GM12878 (cell line): ENCODE results near the gene LSAMP. TPM values are rescaled to one million over a fixed set of nuclear protein-coding genes. Genes with fewer than 3 reads are reported as not detected.

Experiments used
- ATAC-seq: fragments of 200-7000 bp; cut with Tn5 transposase; 3 replicates; pipeline ENCODE4 v1.9.1; 2020; ENCODE audit warnings: mild to moderate bottlenecking, moderate library complexity
- BruUV-seq: library from RNA; stranded (reverse); fragments of 400-500 nt; replicated peaks from 2 replicates; lab custom pipeline; 2021; lab: Mats Ljungman, UMichigan
- CTCF ChIA-PET: fragments of 300-600 bp; sonication (Branson Sonifier 250); formaldehyde crosslinking; extraction: SDS; loops from one replicate; lab custom pipeline; 2021; ENCODE audit warnings: inconsistent platforms; lab: Yijun Ruan, JAX
- POLR2A ChIA-PET: fragments of 350-600 bp; formaldehyde crosslinking; extraction: SDS; loops from one replicate; lab custom pipeline; 2021; ENCODE audit warnings: inconsistent platforms; lab: Charles Lee
- RAD21 ChIA-PET: fragments of 300-600 bp; sonication (Branson Sonifier 250); formaldehyde crosslinking; loops from one replicate; lab custom pipeline; 2023; ENCODE audit warnings: antibody characterized with exemption; ENCODE audit not compliant: unreplicated experiment; lab: Charles Lee
- SMC1A ChIA-PET: fragments of 300-600 bp; sonication (Branson Sonifier 250); formaldehyde crosslinking; loops from one replicate; lab custom pipeline; 2023; ENCODE audit not compliant: unreplicated experiment, uncharacterized antibody; lab: Charles Lee
- DNase-seq: peaks from one replicate; pipeline ENCODE4 v3.0.0-alpha.2; 2011; ENCODE audit warnings: low read depth, low spot score
- FAIRE-seq: peaks from 3 replicates; lab custom pipeline; 2011; peaks lifted over from hg19 to GRCh38; lab: Jason Lieb, UNC
- H2AFZ ChIP-seq: 2 replicates; pipeline ENCODE4 v1.6.0; 2011; ENCODE audit warnings: low read depth, low read length, control low read depth; ENCODE audit not compliant: control insufficient read depth
- H3K27ac ChIP-seq: 2 replicates; pipeline ENCODE4 v1.5.1; 2011; ENCODE audit warnings: control low read depth; ENCODE audit not compliant: control insufficient read depth, insufficient read depth
- H3K27me3 ChIP-seq, 2 experiments: replicated peaks in 1 of 2; 2 replicates each; pipeline versions ENCODE4 v1.6.0 to v1.6.1; 2011; ENCODE audit warnings: low read length in 1 of 2; ENCODE audit not compliant: control insufficient read depth in 2 of 2, insufficient read depth in 2 of 2
- H3K36me3 ChIP-seq, 2 experiments: 2 replicates each; pipeline ENCODE4 v1.5.1; 2011; ENCODE audit warnings: low read length in 1 of 2; ENCODE audit not compliant: control insufficient read depth in 2 of 2, insufficient read depth in 2 of 2
- H3K4me1 ChIP-seq: 2 replicates; pipeline ENCODE4 v1.6.1; 2011; ENCODE audit warnings: mild to moderate bottlenecking, low read length, moderate library complexity, mixed read lengths; ENCODE audit not compliant: control insufficient read depth, insufficient read depth
- H3K4me2 ChIP-seq: 2 replicates; pipeline ENCODE4 v1.6.0; 2011; ENCODE audit warnings: control low read depth; ENCODE audit not compliant: control insufficient read depth, insufficient read depth
- H3K4me3 ChIP-seq: fragments of 200-600 bp; sonication (generic); 2 replicates; pipeline ENCODE4 v1.5.1; 2016
- H3K79me2 ChIP-seq: 2 replicates; pipeline ENCODE4 v1.6.0; 2011; ENCODE audit warnings: low read length; ENCODE audit not compliant: control insufficient read depth, insufficient read depth
- H3K9ac ChIP-seq: 2 replicates; pipeline ENCODE4 v1.8.0; 2011; ENCODE audit warnings: low read length, control low read depth, mixed read lengths; ENCODE audit not compliant: control insufficient read depth, insufficient read depth
- H3K9me3 ChIP-seq: replicated peaks from 3 replicates; pipeline ENCODE4 v1.5.1; 2011; ENCODE audit warnings: mild to moderate bottlenecking, low read length; ENCODE audit not compliant: control insufficient read depth, insufficient read depth
- H4K20me1 ChIP-seq: 2 replicates; pipeline ENCODE4 v1.6.0; 2011; ENCODE audit not compliant: control insufficient read depth, insufficient read depth
- CEBPB ChIP-seq, 2 experiments: fragments of 150-350 bp in 1 of 2; IDR thresholded peaks; 2 replicates each; pipeline ENCODE4 v1.6.1; 2012 to 2014; ENCODE audit warnings: low read depth in 2 of 2, low read length in 2 of 2, borderline replicate concordance in 1 of 2, inconsistent platforms in 1 of 2
- CREB1 ChIP-seq: IDR thresholded peaks from 2 replicates; pipeline ENCODE4 v1.6.1; 2012; ENCODE audit warnings: low read depth, mild to moderate bottlenecking, inconsistent platforms
- EZH2 ChIP-seq: IDR thresholded peaks from 2 replicates; pipeline ENCODE4 v1.6.1; 2012; ENCODE audit warnings: low read depth, mild to moderate bottlenecking, control low read depth, inconsistent platforms, low read length, borderline replicate concordance; ENCODE audit not compliant: control insufficient read depth
- HDGF ChIP-seq: fragments of 450-650 bp; IDR thresholded peaks from 2 replicates; pipeline ENCODE4 v1.6.1; 2016; ENCODE audit warnings: antibody characterized with exemption
- LARP7 ChIP-seq: fragments of 450-650 bp; IDR thresholded peaks from 2 replicates; pipeline ENCODE4 v1.6.1; 2017; ENCODE audit warnings: mild to moderate bottlenecking
- RUNX3 ChIP-seq: IDR thresholded peaks from 2 replicates; pipeline ENCODE4 v1.6.1; 2012; ENCODE audit warnings: low read length, inconsistent platforms
- TCF12 ChIP-seq: IDR thresholded peaks from 2 replicates; pipeline ENCODE4 v1.6.1; 2011; ENCODE audit warnings: low read depth, mild to moderate bottlenecking, low read length
- YBX1 ChIP-seq: fragments of 450-650 bp; IDR thresholded peaks from 2 replicates; pipeline ENCODE4 v1.6.1; 2016; ENCODE audit warnings: antibody characterized with exemption
- WGBS: methylation state at CpG from one replicate; pipeline ENCODE4 v1.1.6; 2016; ENCODE audit warnings: low lambda C conversion rate; ENCODE audit not compliant: insufficient replicate concordance, insufficient coverage; ENCODE audit errors: missing lambda C conversion rate; 5-methylcytosine and 5-hydroxymethylcytosine counted together
- in situ Hi-C: fragments of 300-500 bp; cut with MboI; formaldehyde crosslinking; loops from 9 replicates; pipeline ENCODE4 v1.14.3; 2018; ENCODE audit warnings: mixed read lengths
- intact Hi-C: fragments of 100-400 bp; cut with micrococcal nuclease; formaldehyde crosslinking; loops from one replicate; pipeline ENCODE4 v1.14.2; 2022; ENCODE audit not compliant: unreplicated experiment
- polyA plus RNA-seq, 11 experiments: library from polyadenylated mRNA; depleted of rRNA in 4 of 11; unstranded in 6 of 11; stranded (reverse) in 5 of 11; fragments of >200 nt; fragmentation: Nextera tagmentation in 4 of 11; fragmentation: Illumina TruSeq in 1 of 11; extraction: Ambion mirVana in 4 of 11; extraction: Trizol in 1 of 11; gene quantifications; 1 replicate in 1 of 11; 2 replicates in 10 of 11; pipeline versions ENCODE4 v1.2.1 to v1.2.3, GENCODE V29; 2011 to 2016; ENCODE audit warnings: inconsistent platforms in 2 of 11, missing spikeins in 2 of 11, low read depth in 1 of 11
- total RNA-seq, 4 experiments: library from RNA; depleted of rRNA in 3 of 4; stranded (reverse); fragments of >200 nt in 3 of 4; fragmentation: Illumina TruSeq in 1 of 4; extraction: Trizol in 1 of 4; gene quantifications; 2 replicates each; pipeline versions ENCODE4 v1.2.1 to v1.2.3, GENCODE V29; 2013 to 2021
- TF ChIP-seq, protein P1 (sequence below): fragments of 450-650 bp; formaldehyde crosslinking; IDR thresholded peaks from 2 replicates; pipeline ENCODE4 v1.4.0; 2020; ENCODE audit warnings: mild to moderate bottlenecking, moderate library complexity
- TF ChIP-seq, protein P2 (sequence below): IDR thresholded peaks from 2 replicates; pipeline ENCODE4 v1.6.1; 2012; ENCODE audit warnings: low read depth, low read length, improper control_type of control experiment
- TF ChIP-seq, protein P3 (sequence below): IDR thresholded peaks from 2 replicates; pipeline ENCODE4 v1.6.1; 2011; ENCODE audit warnings: borderline replicate concordance, low read depth, mild to moderate bottlenecking, moderate library complexity, low read length; ENCODE audit not compliant: insufficient read depth, poor library complexity, severe bottlenecking

Gene LSAMP
- total and polyA plus RNA-seq, 10 of the 15 experiments (the other 5 are each of a cell fraction or from before 2014, with no cell fraction given) = 2.0 to 12.7 (median 6.5) TPM

DNA sequence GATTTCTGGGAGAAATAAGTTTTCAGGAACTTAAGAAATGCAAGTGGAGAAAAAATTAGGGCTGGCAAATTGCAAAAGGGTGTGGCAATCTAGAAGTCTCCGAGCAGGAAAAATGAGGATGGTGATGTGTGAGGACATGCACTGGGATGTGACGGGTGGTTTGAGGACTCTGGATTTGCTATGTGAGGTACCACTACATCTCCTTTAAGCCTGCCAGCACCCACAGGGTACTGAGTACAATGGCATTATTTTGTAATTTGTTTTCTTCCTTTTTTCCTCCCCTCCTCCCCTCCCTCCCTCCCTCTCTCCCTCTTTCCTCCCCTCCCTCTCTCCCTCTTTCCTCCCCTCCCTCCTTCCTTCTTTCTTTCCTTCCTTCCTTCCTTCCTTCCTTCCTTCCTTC lies 584.5 kb downstream of the LSAMP start:
- ChIA-PET CTCF (interaction anchor here (1.2 kb wide), 1 partner anchor 13 kb away, joined by 4 read pairs; no protein-coding TSS in a partner anchor), SMC1A (interaction anchor here (1.0 kb wide), 1 partner anchor 28 kb away, joined by 3 read pairs; no protein-coding TSS in a partner anchor), POLR2A (no interaction called here), RAD21 (no interaction called here)
- Histone ChIP-seq H3K27me3 (no peaks in the 10 kb centered on the region), H3K27ac (no peak overlapping the region), H4K20me1 (no peaks in the 10 kb centered on the region), H3K4me1 (no peaks in the 10 kb centered on the region), H3K4me2 (no peak overlapping the region), H3K4me3 (no peak overlapping the region), H2AFZ (no peak overlapping the region), H3K9ac (no peak overlapping the region), H3K9me3 (no peaks in the 10 kb centered on the region), H3K79me2 (no peaks in the 10 kb centered on the region), H3K36me3 (no peaks in the 10 kb centered on the region)
- in situ Hi-C loops = no loop called here
- no peak for FAIRE-seq
- intact Hi-C loops = no loop called here
- ATAC-seq = no peak
- no TSS peak for BruUV-seq
- no peak for DNase-seq
- 25% methylated on average over 1 of the region's 2 CpGs for WGBS
- TF ChIP-seq, protein P1, sequence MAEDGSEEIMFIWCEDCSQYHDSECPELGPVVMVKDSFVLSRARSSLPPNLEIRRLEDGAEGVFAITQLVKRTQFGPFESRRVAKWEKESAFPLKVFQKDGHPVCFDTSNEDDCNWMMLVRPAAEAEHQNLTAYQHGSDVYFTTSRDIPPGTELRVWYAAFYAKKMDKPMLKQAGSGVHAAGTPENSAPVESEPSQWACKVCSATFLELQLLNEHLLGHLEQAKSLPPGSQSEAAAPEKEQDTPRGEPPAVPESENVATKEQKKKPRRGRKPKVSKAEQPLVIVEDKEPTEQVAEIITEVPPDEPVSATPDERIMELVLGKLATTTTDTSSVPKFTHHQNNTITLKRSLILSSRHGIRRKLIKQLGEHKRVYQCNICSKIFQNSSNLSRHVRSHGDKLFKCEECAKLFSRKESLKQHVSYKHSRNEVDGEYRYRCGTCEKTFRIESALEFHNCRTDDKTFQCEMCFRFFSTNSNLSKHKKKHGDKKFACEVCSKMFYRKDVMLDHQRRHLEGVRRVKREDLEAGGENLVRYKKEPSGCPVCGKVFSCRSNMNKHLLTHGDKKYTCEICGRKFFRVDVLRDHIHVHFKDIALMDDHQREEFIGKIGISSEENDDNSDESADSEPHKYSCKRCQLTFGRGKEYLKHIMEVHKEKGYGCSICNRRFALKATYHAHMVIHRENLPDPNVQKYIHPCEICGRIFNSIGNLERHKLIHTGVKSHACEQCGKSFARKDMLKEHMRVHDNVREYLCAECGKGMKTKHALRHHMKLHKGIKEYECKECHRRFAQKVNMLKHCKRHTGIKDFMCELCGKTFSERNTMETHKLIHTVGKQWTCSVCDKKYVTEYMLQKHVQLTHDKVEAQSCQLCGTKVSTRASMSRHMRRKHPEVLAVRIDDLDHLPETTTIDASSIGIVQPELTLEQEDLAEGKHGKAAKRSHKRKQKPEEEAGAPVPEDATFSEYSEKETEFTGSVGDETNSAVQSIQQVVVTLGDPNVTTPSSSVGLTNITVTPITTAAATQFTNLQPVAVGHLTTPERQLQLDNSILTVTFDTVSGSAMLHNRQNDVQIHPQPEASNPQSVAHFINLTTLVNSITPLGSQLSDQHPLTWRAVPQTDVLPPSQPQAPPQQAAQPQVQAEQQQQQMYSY (CRISPR knock-in tag) = no peak
- TF ChIP-seq LARP7 = no peak
- TF ChIP-seq YBX1 = no peak
- TF ChIP-seq, protein P2, sequence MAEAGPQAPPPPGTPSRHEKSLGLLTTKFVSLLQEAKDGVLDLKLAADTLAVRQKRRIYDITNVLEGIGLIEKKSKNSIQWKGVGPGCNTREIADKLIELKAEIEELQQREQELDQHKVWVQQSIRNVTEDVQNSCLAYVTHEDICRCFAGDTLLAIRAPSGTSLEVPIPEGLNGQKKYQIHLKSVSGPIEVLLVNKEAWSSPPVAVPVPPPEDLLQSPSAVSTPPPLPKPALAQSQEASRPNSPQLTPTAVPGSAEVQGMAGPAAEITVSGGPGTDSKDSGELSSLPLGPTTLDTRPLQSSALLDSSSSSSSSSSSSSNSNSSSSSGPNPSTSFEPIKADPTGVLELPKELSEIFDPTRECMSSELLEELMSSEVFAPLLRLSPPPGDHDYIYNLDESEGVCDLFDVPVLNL = no peak
- TF ChIP-seq EZH2 = no peak
- no peak for TF ChIP-seq RUNX3
- TF ChIP-seq TCF12 = no peak
- TF ChIP-seq, protein P3, sequence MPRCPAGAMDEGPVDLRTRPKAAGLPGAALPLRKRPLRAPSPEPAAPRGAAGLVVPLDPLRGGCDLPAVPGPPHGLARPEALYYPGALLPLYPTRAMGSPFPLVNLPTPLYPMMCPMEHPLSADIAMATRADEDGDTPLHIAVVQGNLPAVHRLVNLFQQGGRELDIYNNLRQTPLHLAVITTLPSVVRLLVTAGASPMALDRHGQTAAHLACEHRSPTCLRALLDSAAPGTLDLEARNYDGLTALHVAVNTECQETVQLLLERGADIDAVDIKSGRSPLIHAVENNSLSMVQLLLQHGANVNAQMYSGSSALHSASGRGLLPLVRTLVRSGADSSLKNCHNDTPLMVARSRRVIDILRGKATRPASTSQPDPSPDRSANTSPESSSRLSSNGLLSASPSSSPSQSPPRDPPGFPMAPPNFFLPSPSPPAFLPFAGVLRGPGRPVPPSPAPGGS = no peak
- no peak for TF ChIP-seq HDGF
- TF ChIP-seq CREB1 = no peak
- no peak for TF ChIP-seq CEBPB (IDR thresholded peaks at IDR 0.05; ENCODE audit: borderline replicate concordance in 1 of 2, low read depth in 2 of 2, low read length in 2 of 2)
